Neutrophil (primary cell): Measurements from ENCODE around the gene NAT16.

Source experiments
- H3K27ac ChIP-seq: fragments of 200-600 bp; sonication (generic); 2 replicates; pipeline ENCODE4 v1.5.1; 2016; ENCODE audit warnings: mild to moderate bottlenecking, moderate library complexity
- H3K27me3 ChIP-seq: fragments of 200-600 bp; sonication (generic); 2 replicates; pipeline ENCODE4 v1.6.0; 2016; ENCODE audit warnings: mild to moderate bottlenecking
- H3K36me3 ChIP-seq: fragments of 200-600 bp; sonication (generic); 2 replicates; pipeline ENCODE4 v1.5.1; 2017
- H3K4me1 ChIP-seq, 2 experiments: fragments of 200-600 bp in 1 of 2; sonication (generic) in 1 of 2; 1 replicate in 1 of 2; 2 replicates in 1 of 2; pipeline versions ENCODE4 v1.5.1 to v1.6.1; 2013 to 2016; ENCODE audit warnings: low read depth in 1 of 2, low read length in 1 of 2, mild to moderate bottlenecking in 1 of 2, moderate library complexity in 1 of 2; ENCODE audit not compliant: control insufficient read depth in 1 of 2, insufficient read depth in 1 of 2
- H3K4me3 ChIP-seq, 2 experiments: fragments of 200-600 bp in 1 of 2; sonication (generic) in 1 of 2; 1 replicate in 1 of 2; 2 replicates in 1 of 2; pipeline ENCODE4 v1.5.1; 2013 to 2016; ENCODE audit warnings: low read depth in 1 of 2, low read length in 1 of 2, mild to moderate bottlenecking in 1 of 2, moderate library complexity in 1 of 2
- H3K9me3 ChIP-seq: fragments of 200-600 bp; sonication (generic); 2 replicates; pipeline ENCODE4 v1.5.1; 2016
- TF ChIP-seq, protein P1 (sequence below): fragments of 200-600 bp; sonication (generic); IDR thresholded peaks from 2 replicates; pipeline ENCODE4 v1.5.1; 2016; ENCODE audit warnings: antibody characterized with exemption

The NAT16 gene

DNA sequence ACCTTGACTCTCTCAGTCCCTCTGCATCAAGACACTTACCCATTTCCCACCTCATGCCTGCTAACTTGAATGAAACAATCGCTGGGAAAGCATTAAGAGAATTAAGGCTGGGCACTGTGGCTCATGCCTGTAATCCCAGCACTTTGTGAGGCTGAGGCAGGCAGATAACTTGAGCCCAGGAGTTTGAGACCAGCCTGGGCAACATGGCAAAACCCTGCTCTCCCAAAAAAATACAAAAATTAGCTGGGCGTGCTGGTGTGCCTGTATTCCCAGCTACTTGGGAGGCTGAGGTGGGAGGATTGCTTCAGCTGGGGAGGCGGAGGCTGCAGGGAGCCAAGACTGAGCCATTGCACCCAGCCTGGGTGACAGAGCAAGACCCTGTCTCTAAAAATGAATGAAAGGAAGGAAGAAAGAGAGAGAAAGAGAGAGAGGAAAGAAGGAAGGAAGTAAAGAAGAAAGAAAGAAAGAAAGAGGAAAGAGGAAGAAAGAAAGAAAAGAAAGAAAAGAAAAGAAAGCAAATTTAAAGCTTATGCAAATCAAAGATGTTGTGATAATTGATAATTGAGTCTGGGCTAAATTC, 52.5 kb downstream of the NAT16 start:
- TF ChIP-seq, protein P1, sequence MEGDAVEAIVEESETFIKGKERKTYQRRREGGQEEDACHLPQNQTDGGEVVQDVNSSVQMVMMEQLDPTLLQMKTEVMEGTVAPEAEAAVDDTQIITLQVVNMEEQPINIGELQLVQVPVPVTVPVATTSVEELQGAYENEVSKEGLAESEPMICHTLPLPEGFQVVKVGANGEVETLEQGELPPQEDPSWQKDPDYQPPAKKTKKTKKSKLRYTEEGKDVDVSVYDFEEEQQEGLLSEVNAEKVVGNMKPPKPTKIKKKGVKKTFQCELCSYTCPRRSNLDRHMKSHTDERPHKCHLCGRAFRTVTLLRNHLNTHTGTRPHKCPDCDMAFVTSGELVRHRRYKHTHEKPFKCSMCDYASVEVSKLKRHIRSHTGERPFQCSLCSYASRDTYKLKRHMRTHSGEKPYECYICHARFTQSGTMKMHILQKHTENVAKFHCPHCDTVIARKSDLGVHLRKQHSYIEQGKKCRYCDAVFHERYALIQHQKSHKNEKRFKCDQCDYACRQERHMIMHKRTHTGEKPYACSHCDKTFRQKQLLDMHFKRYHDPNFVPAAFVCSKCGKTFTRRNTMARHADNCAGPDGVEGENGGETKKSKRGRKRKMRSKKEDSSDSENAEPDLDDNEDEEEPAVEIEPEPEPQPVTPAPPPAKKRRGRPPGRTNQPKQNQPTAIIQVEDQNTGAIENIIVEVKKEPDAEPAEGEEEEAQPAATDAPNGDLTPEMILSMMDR, result no peak
- no peak overlapping the region for H3K4me3 ChIP-seq
- no peaks in the 10 kb centered on the region for H3K9me3 ChIP-seq
- H3K4me1 ChIP-seq, result no peaks in the 10 kb centered on the region
- peaks cover 70% of the 10 kb centered on the region for H3K27me3 ChIP-seq
- no peak overlapping the region for H3K27ac ChIP-seq
- no peaks in the 10 kb centered on the region for H3K36me3 ChIP-seq

GRCh38 chr7:101126651-101127459, 53.2 kb downstream of the NAT16 start, which contains the start of gene SERPINE1:
TSS of gene SERPINE1 (plus strand) at chr7:101127104. CDS start at chr7:101128394, 1,290 bp downstream.
- Histone ChIP-seq H3K4me1 (no peaks in the 10 kb centered on the region), H3K27ac (no peak within 1 kb of the TSS)

DNA sequence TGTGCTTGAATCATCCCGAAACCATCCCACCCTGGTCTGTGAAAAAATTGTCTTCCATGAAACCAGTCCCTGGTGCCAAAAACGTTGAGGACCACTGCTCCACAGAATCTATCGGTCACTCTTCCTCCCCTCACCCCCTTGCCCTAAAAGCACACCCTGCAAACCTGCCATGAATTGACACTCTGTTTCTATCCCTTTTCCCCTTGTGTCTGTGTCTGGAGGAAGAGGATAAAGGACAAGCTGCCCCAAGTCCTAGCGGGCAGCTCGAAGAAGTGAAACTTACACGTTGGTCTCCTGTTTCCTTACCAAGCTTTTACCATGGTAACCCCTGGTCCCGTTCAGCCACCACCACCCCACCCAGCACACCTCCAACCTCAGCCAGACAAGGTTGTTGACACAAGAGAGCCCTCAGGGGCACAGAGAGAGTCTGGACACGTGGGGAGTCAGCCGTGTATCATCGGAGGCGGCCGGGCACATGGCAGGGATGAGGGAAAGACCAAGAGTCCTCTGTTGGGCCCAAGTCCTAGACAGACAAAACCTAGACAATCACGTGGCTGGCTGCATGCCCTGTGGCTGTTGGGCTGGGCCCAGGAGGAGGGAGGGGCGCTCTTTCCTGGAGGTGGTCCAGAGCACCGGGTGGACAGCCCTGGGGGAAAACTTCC, 54.0 kb downstream of the NAT16 start:
- Histone ChIP-seq H3K27ac (no peak overlapping the region), H3K27me3 (peaks cover 77% of the 10 kb centered on the region), H3K4me1 (no peaks in the 10 kb centered on the region), H3K4me3 (no peak overlapping the region), H3K9me3 (no peaks in the 10 kb centered on the region), H3K36me3 (no peaks in the 10 kb centered on the region)
- TF ChIP-seq, protein P1, result no peak

More at GRCh38 chr7:101126651-101127459, 53.2 kb downstream of the NAT16 start, which contains the start of gene SERPINE1:
- H3K4me3 ChIP-seq, result no peak within 1 kb of the TSS
- no peaks in the 10 kb centered on the region for H3K36me3 ChIP-seq
- TF ChIP-seq, protein P1, result no peak
- H3K9me3 ChIP-seq, result no peaks in the 10 kb centered on the region
- H3K27me3 ChIP-seq, result peaks cover 74% of the 10 kb centered on the region

DNA sequence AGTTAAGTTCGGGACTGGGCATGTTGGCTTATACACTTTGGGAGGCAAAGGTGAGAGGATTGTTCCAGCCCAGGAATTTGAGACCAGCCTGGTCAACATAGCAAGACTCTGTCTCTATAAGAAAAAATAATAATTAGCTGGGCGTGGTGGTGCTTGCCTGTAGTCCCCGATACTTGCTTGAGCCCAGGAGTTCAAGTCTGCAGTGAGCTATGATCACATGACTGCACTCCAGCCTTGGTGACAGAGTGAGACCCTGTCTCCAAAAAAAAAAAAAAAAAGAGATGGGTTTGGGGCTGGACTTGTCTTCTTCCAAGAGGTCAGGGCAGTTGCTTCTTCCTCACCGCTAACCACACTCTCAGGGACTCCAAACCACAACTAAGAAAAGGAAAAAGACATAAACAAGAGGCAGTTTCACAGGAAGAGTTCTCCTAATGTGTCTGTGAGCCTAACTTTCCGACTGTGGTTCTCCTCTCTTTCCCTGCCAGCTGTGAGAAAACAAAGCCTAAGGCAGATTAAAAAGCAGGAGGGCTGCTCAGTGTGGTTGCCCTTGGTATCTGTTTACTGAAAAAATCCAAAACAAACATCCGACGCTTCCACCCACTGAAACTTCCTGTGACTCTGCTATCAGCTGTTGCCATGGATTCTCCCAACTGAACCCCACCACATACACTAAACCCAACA, 55.6 kb downstream of the NAT16 start:
- Histone ChIP-seq H3K27ac (no peak overlapping the region), H3K36me3 (no peaks in the 10 kb centered on the region), H3K9me3 (no peaks in the 10 kb centered on the region), H3K4me3 (no peak overlapping the region), H3K27me3 (peaks cover 90% of the 10 kb centered on the region), H3K4me1 (no peaks in the 10 kb centered on the region)
- TF ChIP-seq, protein P1, result no peak

- Histone ChIP-seq H3K4me3 (no peak overlapping the region), H3K27me3 (peaks cover 98% of the 10 kb centered on the region), H3K36me3 (no peaks in the 10 kb centered on the region), H3K4me1 (no peaks in the 10 kb centered on the region), H3K27ac (no peak overlapping the region), H3K9me3 (no peaks in the 10 kb centered on the region)
- TF ChIP-seq, protein P1, result no peak
Measured at GRCh38 chr7:101123703-101124068, 56.4 kb downstream of the NAT16 start.
